ENCODE measurements around the gene KRT75.

Gene KRT75

GRCh38 chr12:52439420-52439819 is 5.2 kb upstream of the KRT75 start:
- DNase-seq, result no peak

DNA sequence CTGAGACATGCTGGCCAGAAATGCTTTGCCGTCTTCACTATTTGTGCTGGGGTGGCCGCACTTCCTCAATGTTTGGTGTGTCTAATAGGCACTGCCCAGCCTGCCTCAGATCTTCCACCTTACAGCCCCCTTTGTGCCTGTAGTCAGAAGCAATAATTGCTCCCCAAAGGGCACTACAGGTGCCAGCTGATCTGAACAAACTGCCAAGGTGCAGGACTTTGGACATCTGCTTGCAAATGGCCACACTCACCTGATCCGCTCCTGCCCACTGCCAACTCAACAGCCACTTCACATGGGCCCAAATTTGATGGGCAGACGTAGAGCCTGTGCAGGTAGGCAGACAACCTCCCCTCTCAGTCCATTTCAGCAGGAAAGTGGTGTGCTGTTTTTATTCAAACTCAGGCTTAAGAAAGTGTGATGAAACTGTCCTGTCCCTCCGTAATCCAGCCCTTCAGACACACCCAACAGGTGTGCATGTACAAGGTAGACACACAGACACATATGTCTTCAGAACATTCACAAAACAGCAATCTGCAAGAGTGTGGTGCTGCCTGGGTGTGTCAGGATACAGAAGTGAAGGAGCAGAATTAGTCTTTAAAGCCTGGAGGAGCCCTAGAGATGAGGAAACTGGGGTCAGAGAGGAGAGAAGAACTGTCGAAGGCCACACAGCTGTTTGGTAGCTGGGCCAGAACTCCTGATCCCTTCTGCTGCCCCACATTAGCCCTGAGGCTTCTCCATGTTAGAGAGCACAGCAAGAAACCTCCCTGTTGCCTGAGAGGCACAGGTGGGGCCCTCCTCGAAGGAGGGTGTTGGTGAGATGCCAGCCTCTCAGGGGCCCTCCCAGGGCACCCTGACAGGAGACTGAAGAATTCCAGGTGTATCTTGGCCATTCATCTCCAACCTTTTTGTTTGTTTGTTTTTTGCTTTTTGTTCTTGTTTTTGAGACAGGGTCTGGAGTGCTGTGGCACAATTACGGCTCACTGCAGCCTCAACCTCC is 4.4 kb upstream of the KRT75 start:
- no peak for DNase-seq

GRCh38 chr12:52437508-52437907 is 3.3 kb upstream of the KRT75 start:
- DNase-seq, result no peak

- no peak for DNase-seq
Measured at GRCh38 chr12:52436828-52437474, 2.8 kb upstream of the KRT75 start.

DNA sequence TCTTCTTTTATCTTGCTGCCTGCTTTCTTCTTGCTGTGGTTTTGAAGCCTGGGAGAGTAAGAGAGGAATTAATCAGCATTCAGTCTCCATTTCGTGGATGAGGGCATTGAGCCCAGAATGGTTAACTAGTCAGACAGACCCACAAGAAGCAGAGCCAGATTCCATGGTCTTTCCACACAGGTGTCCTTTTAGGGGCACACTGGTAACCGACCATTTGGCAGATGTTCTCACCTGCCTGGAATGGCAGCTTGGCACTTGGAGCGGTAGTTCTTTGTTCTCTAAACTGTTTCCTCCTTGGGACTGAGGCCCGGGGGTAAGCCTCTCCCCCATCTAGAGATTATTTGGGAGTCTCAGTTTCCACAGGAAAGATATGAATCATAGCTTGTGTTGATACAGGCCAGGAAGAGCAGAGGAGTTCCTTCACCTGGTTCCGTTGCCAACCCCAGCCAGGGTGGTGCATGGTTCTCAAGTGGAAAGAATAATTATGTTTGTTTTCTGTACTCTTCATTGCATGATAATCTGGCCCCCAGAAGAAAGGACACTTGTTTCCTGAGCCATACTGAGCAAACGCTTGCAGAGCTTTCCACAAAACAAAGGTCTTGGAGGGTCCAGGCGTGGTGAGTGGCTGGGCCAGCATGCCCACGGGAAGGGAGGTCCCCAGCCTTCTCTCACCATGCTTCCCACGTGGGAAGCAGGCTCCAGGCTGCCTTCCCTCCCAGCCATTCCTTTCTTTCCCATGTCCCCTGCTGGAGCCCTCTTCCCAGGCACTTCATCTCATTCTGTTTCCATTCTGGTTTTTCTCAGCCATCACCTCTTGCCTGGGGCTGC is 2.0 kb upstream of the KRT75 start:
- DNase-seq, result no peak

DNA sequence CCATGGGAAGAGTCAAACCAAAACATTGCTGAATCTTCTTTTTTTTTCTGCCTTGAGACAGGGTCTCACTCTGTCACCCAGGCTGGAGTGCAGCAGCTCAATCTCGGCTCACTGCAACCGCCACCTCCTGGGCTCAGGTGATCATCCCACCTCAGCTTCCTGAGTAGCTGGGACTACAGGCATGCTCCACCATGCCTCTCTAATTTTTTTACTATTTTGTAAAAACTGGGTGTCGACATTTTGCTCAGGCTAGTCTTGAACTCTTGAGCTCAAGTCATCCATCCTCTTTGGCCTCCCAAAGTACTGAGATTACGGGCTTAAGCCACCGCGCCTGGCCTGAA is 1.5 kb upstream of the KRT75 start:
- no peak for DNase-seq

GRCh38 chr12:52434760-52435530 is 774 bp upstream of the KRT75 start:
- DNase-seq, result no peak

DNA sequence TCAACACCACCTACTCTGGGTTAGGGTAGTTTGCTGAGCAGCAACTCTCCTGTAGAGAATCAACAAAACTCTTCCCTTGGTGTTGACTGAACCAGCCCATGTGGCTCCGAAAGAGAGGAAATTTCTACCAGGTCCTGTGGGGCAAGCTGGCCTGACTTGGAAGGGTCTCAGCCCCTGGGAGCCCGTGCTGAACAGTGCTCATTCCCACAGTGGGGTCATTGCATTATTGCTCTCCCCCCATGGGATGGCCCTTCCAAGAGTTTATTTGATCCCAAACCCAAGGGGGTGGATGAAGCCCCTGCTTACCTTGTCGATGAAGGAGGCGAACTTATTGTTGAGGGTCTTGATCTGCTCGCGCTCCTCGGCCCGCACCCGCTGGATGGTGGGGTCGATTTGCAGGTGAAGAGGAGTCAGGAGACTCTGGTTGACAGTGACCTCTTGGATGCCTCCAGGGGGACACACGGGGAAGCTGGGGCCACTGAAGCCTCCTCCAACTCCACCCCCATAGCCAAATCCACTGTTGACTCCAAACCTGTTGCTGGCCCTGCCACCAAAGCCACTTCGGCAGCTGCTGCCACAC is 580 bp downstream of the KRT75 start:
- no peak for DNase-seq

GRCh38 chr12:52432559-52433207 is 1.5 kb downstream of the KRT75 start:
- DNase-seq, result no peak

GRCh38 chr12:52428121-52428520 is 6.0 kb downstream of the KRT75 start:
- DNase-seq, result no peak

DNA sequence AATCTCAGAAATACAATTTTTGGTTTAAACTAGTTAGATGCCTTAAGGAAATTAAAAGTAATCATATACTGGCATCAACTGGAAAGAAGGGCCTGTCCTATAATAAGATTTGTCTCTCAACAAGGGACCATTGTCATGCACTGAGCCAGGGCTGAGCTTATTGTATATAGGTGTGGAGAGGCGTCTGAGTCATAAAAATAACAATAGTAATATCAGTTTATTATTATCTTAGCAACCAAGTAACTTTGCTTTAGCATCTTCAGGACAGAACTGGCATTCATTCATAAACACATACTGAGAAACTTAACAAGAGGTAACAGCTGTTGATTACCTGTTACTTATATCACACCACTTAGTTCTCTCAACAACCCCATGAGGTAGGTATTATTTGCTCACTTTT is 7.1 kb downstream of the KRT75 start:
- DNase-seq, result no peak

- DNase-seq, result no peak
Measured at GRCh38 chr12:52426034-52426433, 8.1 kb downstream of the KRT75 start.

- no peak for DNase-seq
Measured at GRCh38 chr12:52425466-52425865, 8.7 kb downstream of the KRT75 start.

- no peak for DNase-seq
Measured at GRCh38 chr12:52423661-52424500, 10.3 kb downstream of the KRT75 start.

- DNase-seq, result no peak
Measured at GRCh38 chr12:52423035-52423434, 11.1 kb downstream of the KRT75 start.

DNA sequence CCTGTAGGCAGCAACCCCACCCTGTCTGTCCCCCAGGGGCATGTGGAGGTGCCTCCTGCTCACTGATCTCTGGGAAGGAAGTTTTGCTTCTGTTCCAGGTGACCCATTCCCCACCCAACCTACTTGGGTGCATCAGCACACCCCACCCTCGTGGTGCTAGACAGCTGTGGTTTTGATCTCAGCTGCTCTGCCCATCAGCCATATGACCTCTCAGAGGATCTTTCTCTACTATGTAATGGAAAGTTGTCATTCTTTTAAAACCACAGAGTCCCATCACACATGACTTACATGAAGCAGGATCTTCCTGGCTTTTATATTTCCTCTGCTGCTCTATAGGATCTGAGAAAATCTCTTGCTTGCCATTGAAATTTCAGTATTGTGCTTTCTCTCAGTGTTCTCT is 14.5 kb downstream of the KRT75 start:
- no peak for DNase-seq

DNA sequence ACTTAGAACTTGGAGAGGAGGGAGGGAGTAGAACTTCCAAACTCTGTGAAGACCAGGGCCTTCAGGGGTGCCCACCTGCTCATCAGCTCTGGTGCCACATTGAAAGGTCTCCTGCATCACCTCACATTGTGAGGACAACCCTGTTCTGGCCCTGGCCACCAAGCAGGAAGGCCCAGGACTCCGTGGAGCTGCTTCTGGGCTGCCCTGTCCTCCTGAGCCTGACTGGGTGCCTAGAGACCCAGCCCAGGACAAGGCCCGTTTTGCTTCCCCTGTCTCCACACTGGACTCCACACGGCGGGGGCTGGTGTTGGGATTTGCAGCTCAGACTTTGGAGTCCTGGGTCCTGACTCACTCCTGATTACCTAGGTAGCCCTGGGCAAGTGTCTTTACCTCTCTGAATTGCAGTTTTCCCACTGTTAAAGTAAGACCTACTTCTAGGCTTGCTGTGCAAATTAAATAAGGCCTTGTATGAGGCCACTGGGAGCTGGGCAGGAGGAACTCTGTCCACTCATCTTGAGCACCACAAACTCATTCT is 15.5 kb downstream of the KRT75 start:
- DNase-seq, result no peak

- no peak for DNase-seq
Measured at GRCh38 chr12:52417740-52418139, 16.4 kb downstream of the KRT75 start.

DNA sequence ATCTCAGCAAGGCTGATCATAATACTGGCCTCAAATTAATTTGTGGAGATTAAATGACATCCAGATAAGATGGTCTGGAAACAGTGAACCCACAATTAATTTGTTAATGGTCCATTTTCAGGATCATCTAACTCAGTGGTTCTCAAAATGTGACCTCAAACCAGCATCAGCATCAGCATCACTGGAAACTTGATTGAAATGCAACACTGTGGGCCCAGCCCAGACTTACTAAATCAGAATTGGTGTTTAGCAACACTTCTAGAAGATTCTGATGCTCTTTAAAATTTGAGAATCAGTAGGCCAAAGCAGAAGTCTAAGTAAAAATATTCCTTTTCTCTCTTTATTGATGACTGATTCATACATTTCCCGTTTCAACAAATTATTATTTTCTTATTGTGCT is 17.4 kb downstream of the KRT75 start:
- no peak for DNase-seq
